Ovary (tissue), 3 donors: ENCODE results near the gene EEFSEC.

Source experiments
- EP300 ChIP-seq: sonication (generic); formaldehyde crosslinking; IDR thresholded peaks from one replicate; pipeline ENCODE4 v1.6.1; 2017; ENCODE audit warnings: antibody characterized with exemption
- POLR2A ChIP-seq: fragments of 450-650 bp; IDR thresholded peaks from one replicate; pipeline ENCODE4 v1.6.1; 2017; ENCODE audit warnings: antibody characterized with exemption, mild to moderate bottlenecking, moderate library complexity
- TF ChIP-seq, protein P1 (sequence below), 3 donors: fragments of 450-650 bp in 2 of 3; fragments of 200-600 bp in 1 of 3; IDR thresholded peaks; one replicate each; pipeline versions ENCODE4 v1.5.1 to v1.8.0; 2016 to 2022; ENCODE audit warnings: antibody characterized with exemption in 3 of 3, mild to moderate bottlenecking in 1 of 3
- donor health status: DM: no; HTN: no; CAD: no.

DNA sequence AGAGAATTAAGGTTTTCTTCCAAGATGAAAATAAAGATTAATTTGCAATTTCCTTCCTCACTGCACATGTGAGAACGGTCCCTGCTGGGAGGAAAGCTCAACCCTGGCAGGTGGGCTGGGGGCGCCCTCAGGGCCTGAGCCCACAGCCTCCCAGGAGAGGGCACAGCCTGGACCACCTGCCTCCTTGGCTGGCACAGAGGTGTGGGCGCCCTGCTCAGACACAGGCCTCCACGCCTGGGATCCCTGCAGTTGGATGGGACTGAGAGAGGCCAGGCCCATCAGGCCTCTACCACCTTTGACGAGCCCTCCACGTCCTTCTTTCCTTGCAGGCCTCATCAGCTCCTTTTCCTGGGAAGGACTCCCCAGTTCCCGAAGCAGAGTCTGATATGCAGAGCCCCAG, 267.0 kb downstream of the EEFSEC start:
- TF ChIP-seq, protein P1, sequence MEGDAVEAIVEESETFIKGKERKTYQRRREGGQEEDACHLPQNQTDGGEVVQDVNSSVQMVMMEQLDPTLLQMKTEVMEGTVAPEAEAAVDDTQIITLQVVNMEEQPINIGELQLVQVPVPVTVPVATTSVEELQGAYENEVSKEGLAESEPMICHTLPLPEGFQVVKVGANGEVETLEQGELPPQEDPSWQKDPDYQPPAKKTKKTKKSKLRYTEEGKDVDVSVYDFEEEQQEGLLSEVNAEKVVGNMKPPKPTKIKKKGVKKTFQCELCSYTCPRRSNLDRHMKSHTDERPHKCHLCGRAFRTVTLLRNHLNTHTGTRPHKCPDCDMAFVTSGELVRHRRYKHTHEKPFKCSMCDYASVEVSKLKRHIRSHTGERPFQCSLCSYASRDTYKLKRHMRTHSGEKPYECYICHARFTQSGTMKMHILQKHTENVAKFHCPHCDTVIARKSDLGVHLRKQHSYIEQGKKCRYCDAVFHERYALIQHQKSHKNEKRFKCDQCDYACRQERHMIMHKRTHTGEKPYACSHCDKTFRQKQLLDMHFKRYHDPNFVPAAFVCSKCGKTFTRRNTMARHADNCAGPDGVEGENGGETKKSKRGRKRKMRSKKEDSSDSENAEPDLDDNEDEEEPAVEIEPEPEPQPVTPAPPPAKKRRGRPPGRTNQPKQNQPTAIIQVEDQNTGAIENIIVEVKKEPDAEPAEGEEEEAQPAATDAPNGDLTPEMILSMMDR (IDR thresholded peaks at IDR 0.05): no peak
- TF ChIP-seq EP300: no peak
- TF ChIP-seq POLR2A: no peak
